ENCODE data around the gene RERG. TPM values are rescaled to one million over a fixed set of nuclear protein-coding genes. Genes with fewer than 3 reads are reported as not detected.
A peak's percentile ranks its signal among the peaks of the same experiment; 100 is the strongest.

RERG gene
- total RNA-seq, 6 experiments from 2014 or later: 0.68 to 2.1 (median 1.0) TPM

DNA sequence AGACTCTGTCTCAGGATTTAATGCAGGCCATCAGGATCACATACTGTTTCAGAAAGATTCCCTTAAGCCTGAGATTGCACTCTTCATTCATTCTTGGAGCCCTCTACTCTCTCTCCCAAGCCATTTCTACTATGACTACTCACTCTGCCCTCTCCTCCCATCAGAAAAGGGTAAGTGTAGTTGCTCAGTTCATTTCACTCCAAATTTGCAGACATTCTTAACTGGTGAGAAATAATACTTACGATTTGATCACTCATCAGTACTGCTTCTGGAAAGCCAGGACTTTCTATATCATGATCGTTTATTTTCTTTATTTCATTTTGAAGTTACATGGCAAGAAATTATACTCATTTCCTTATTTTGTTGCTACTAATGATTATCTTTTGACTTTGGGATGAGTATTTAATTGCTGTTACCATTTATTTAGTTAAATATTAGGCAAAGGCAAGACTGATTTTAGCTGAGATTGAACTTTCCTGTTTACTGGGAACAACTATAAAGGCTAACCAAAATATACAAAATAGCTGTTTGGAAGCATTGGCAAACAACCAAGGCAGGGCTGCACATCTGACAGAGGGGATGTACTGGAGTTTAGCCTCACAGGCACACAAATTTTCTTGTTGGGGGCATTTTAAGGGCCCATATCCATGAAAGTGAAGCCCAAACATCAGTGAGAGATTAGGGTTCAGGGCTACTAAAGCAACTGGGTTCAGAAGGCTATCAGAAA, 4.1 kb upstream of the RERG start:
- H3K4me3 ChIP-seq: no peak overlapping the region
- intact Hi-C loops (cut with DNase I): no loop called here
- no peak overlapping the region for H3K27ac ChIP-seq
- no peaks in the 10 kb centered on the region for H3K36me3 ChIP-seq
- H3K4me1 ChIP-seq: peaks cover 0 to 8% (median 2%) of the 10 kb centered on the region in 4 donors
- TF ChIP-seq, protein P1, sequence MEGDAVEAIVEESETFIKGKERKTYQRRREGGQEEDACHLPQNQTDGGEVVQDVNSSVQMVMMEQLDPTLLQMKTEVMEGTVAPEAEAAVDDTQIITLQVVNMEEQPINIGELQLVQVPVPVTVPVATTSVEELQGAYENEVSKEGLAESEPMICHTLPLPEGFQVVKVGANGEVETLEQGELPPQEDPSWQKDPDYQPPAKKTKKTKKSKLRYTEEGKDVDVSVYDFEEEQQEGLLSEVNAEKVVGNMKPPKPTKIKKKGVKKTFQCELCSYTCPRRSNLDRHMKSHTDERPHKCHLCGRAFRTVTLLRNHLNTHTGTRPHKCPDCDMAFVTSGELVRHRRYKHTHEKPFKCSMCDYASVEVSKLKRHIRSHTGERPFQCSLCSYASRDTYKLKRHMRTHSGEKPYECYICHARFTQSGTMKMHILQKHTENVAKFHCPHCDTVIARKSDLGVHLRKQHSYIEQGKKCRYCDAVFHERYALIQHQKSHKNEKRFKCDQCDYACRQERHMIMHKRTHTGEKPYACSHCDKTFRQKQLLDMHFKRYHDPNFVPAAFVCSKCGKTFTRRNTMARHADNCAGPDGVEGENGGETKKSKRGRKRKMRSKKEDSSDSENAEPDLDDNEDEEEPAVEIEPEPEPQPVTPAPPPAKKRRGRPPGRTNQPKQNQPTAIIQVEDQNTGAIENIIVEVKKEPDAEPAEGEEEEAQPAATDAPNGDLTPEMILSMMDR (IDR thresholded peaks at IDR 0.05): no peak
- ATAC-seq (no peak), DNase-seq (no peak)
- H3K9me3 ChIP-seq: no peaks in the 10 kb centered on the region
- H3K27me3 ChIP-seq: peaks cover 0 to 4% of the 10 kb centered on the region in 2 donors
- WGBS (ENCODE audit: insufficient coverage, low coverage, low lambda C conversion rate, missing lambda C conversion rate): 42% methylated on average over 2 of the region's 2 CpGs

DNA sequence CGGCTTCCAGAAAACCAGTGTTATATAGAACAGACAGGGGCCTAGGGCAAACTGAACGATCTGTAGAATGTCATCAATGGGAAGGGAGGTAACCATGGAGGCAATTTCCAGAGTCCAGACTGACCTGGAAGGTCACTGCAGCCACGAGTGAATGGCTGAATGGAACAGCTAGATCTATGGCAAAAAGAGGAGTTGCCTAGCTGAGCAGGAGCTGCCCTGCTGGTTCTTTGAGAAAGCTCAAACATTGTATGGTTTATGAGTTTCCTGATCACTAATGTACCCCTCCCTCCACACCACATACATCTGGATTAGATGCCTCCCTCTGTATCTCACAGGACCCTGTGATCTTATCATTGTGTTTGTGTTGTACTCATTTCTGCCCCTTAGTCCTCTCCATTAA, 1.0 kb upstream of the RERG start:
- intact Hi-C loops (cut with DNase I): no loop called here
- no peak for ATAC-seq
- whole genome bisulfite sequencing (ENCODE audit: insufficient coverage, low coverage, low lambda C conversion rate, missing lambda C conversion rate): 15% methylated on average over 3 of the region's 3 CpGs

DNA sequence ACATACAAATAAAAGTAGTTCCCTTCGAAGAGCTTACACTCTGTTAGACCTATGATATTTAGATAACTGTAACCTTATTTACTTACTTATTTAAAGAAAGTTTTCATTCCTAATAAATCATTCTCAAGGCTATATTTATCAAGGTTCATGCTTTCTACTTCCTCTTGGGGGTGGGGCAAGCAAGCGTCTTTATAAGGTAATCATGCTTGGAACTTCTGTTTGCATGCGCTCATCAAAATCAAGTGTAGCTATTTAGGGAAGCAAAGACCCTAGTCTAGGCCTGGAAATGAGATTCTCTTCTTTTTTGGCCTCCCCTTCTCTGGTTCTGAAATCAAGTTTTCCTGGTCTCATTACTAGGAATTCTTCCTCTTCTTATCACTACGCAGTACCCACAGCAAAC, 766 bp downstream of the RERG start:
- Histone ChIP-seq H3K4me1 (peaks cover 0 to 8% (median 2%) of the 10 kb centered on the region in 4 donors), H3K9me3 (no peaks in the 10 kb centered on the region), H3K36me3 (no peaks in the 10 kb centered on the region), H3K27me3 (no peaks in the 10 kb centered on the region), H3K27ac (peak overlapping the region; percentile 12 to 35 (median 23)), H3K4me3 (peak overlapping the region in 2 of 3 donors; percentile 45 to 53)
- 57% methylated on average over 4 of the region's 4 CpGs for WGBS (ENCODE audit: insufficient coverage, low coverage, low lambda C conversion rate, missing lambda C conversion rate)
- ATAC-seq (no peak), DNase-seq (no peak)
- no peak for TF ChIP-seq POLR2A (IDR thresholded peaks at IDR 0.05)
- TF ChIP-seq, protein P1 (IDR thresholded peaks at IDR 0.05): no peak
- intact Hi-C loops (cut with DNase I): no loop called here

More for the DNA sequence above, 1.0 kb upstream of the RERG start:
- H3K4me1 ChIP-seq: peaks cover 0 to 8% (median 2%) of the 10 kb centered on the region in 4 donors
- no peaks in the 10 kb centered on the region for H3K27me3 ChIP-seq
- no peak overlapping the region for H3K4me3 ChIP-seq
- no peaks in the 10 kb centered on the region for H3K36me3 ChIP-seq
- no peak overlapping the region for H3K27ac ChIP-seq
- H3K9me3 ChIP-seq: no peaks in the 10 kb centered on the region
- DNase-seq: no peak
- TF ChIP-seq POLR2A (IDR thresholded peaks at IDR 0.05): no peak
- TF ChIP-seq, protein P1 (IDR thresholded peaks at IDR 0.05): no peak

DNA sequence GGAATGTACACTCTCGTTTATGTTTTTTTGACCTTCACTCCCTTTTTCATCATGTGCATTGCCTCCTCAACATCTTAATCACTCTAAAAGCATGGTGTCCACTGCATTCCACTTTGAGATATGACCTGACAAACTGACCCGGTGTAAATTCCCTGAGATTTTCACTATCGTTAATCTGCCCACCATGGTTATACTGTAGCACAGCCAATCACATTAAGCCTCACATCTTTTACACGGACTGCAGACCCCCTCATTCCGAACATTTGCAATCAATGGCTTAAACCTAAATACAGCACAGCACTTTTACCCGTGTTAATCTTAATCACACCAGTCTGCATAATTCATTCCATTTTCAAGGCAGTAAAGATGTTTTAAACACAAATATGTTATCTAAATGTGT, 2.4 kb downstream of the RERG start:
- 66% methylated on average over 6 of the region's 6 CpGs for WGBS (ENCODE audit: insufficient coverage, low coverage, low lambda C conversion rate, missing lambda C conversion rate)
- intact Hi-C loops (cut with DNase I): no loop called here
- DNase-seq (no peak), ATAC-seq (no peak)
- H3K9me3 ChIP-seq: no peaks in the 10 kb centered on the region
- H3K27me3 ChIP-seq: no peaks in the 10 kb centered on the region
- H3K4me1 ChIP-seq: peaks cover 0 to 8% (median 2%) of the 10 kb centered on the region in 4 donors
- no peak for TF ChIP-seq POLR2A (IDR thresholded peaks at IDR 0.05)
- TF ChIP-seq, protein P1 (IDR thresholded peaks at IDR 0.05): no peak
- no peaks in the 10 kb centered on the region for H3K36me3 ChIP-seq
- no peak overlapping the region for H3K4me3 ChIP-seq
- no peak overlapping the region for H3K27ac ChIP-seq

Data from right lobe of liver (tissue), 6 donors.